ENCODE measurements around the gene CDKN2B-AS1.

CDKN2B-AS1 gene

DNA sequence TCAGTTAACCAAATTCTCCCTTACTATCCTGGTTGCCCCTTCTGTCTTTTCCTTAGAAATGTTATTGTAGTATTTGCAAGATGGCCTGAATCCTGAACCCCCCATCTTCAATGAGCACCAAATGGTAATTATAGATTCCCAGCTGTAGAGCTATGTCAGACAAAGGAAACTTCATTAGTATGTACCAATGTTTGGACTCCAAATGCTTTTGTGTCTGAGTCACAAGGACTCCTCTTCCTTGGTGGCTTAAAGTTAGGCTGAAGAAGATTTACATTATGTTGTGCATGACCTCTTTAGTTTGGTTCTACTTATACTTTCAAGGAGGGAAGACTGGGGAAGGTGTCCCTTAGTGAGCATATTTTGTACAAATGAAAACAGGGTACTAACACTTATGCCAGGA is 120.4 kb downstream of the CDKN2B-AS1 start:
- H3K27ac ChIP-seq, result no peak overlapping the region
- no peak for TF ChIP-seq ZFX (IDR thresholded peaks at IDR 0.05; ENCODE audit: borderline replicate concordance)
- TF ChIP-seq, protein P1, sequence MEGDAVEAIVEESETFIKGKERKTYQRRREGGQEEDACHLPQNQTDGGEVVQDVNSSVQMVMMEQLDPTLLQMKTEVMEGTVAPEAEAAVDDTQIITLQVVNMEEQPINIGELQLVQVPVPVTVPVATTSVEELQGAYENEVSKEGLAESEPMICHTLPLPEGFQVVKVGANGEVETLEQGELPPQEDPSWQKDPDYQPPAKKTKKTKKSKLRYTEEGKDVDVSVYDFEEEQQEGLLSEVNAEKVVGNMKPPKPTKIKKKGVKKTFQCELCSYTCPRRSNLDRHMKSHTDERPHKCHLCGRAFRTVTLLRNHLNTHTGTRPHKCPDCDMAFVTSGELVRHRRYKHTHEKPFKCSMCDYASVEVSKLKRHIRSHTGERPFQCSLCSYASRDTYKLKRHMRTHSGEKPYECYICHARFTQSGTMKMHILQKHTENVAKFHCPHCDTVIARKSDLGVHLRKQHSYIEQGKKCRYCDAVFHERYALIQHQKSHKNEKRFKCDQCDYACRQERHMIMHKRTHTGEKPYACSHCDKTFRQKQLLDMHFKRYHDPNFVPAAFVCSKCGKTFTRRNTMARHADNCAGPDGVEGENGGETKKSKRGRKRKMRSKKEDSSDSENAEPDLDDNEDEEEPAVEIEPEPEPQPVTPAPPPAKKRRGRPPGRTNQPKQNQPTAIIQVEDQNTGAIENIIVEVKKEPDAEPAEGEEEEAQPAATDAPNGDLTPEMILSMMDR (IDR thresholded peaks at IDR 0.05), result no peak

DNA sequence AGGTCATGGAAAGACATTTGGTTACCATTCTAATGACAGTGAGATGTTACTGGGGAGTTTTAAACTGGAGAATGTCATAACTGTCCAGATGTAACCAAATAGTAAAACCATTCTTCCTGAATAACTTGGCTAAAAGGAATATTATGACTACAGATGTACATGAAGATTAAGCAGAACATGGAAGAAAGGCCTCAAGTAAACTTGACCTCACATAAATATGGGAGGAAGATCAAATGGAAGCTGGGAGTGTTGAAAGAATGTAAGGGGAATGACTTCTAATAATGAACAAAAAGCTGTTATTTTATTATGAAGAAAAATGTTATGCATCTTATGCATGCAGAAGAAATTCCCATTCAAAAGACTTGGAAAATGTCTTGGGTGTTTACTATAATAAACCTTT is 122.2 kb downstream of the CDKN2B-AS1 start:
- no peak overlapping the region for H3K27ac ChIP-seq
- TF ChIP-seq, protein P1 (IDR thresholded peaks at IDR 0.05), result no peak
- TF ChIP-seq ZFX (IDR thresholded peaks at IDR 0.05; ENCODE audit: borderline replicate concordance), result no peak

DNA sequence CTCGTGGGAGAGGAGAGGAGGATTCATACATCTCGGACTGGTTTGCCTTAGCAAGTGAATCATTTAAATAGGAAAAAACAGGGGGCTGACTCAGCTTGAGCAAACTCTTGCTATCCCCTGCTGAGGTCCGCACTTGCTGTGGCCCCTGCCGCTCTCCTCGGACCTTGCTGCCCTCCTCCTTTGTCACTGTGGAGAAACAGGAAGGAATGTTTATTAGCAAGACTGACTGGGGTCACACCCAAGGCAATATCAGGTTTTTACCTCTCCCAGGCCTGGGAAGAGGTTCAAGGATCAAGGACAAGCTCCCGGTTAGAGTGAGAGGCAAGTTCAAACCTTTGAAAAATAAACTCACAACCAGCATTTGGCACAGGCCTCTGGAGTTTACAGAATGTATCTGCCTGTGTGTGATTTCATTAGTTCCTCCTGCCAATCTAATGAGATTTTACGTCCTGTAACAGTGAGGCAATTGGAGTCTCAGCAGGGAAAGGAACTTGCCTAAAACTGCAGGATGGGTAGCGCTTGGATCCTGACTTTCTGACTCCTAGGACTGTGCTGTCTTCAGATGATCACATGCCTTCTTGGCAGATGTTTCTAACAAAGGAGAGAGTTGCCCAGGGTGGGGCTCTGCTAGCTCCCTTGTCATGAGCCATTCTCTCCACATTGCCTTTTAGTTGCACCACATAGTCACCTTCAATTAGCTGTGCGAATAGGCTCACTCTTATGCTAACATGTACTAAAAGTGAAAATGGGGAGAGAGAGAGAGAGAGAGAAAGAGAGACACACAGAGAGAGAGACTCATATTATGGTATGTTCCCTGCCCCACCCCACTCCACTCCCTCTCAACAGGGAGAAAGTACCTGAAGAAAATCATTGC is 123.2 kb downstream of the CDKN2B-AS1 start:
- TF ChIP-seq ZFX (IDR thresholded peaks at IDR 0.05; ENCODE audit: borderline replicate concordance), result no peak
- TF ChIP-seq, protein P1 (IDR thresholded peaks at IDR 0.05), result no peak
- H3K27ac ChIP-seq, result no peak overlapping the region

DNA sequence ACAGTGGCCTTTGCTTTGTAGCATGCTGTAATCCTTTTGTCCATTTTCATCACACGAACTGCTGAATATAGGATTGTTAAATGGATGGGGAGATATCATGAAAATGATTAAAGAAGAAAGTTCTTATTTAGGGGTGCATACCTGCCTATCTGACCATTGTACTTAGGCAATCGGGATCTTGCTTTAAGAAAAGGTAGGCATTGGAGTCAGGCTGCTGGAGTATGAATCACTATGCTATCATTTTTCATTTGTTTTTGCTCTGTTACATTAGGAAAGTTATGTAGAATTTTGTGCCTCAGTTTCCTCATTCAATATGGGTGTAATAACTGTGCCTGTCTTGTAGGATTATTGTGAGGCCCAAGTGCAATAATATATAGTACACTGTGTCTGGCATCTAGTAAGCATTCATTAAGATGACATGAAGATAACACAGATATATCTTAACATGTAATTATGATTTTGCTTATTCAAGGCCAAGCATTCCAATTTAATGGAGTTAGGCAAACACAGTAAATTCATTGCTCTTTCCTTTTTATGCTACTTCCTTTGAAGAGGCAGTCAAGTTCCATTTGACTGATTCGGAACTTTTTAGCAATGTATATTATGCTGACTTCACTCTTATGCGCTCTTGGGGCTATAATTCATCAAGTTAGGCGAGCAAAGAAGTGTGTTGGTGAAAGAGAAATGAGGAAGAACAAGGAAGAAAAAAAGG is 124.4 kb downstream of the CDKN2B-AS1 start:
- no peak overlapping the region for H3K27ac ChIP-seq
- TF ChIP-seq, protein P1 (IDR thresholded peaks at IDR 0.05), result no peak
- no peak for TF ChIP-seq ZFX (IDR thresholded peaks at IDR 0.05; ENCODE audit: borderline replicate concordance)

DNA sequence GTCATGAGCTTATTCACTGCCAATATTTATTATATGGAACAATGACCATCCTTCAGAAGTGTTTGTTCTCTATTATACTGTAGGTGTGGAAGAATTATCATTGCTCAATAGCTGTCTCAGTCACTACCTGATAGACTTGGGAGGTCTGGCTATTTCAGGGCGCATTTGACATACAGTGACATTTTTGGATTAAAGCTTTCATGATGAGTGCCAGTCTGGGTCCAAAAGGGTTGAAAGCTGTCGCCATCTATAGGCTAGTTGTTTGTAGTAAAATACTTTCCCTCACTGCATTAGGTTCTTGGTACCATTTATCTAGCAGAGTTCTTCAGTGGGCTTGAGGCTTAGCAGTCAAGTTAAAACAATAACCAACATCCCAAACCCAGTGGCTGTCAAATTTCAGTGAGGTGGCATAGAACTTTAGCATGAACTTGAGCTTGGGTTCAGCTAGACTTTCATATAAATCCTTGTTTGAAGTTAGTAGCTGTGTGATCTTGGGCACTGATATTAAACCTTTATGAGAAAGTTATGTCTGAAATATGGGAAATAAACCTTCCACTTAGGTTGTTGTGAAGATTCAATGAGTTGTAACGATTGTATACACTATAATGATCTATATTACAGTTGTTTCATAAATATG is 125.0 kb downstream of the CDKN2B-AS1 start:
- H3K27ac ChIP-seq, result no peak overlapping the region
- TF ChIP-seq ZFX (IDR thresholded peaks at IDR 0.05; ENCODE audit: borderline replicate concordance), result no peak
- TF ChIP-seq, protein P1 (IDR thresholded peaks at IDR 0.05), result peak; percentile 79

DNA sequence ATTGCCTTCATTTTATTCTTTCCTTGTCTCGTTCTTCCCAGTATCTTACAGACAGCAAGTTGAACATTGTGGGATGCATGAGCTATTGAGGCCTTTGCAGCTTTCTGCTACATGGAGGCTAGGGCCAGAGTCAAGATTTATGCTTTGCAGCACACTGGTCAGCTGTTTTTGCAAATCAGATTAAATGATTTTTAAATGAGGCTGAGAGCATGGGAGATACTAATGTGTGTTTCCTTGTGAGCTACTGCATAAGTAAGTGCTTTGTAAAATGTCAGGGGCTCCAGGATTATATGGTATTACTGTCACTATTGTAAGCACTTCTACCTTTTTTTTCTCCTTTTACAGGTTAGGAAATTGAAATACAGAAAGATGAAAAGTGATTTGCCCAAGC is 125.6 kb downstream of the CDKN2B-AS1 start:
- no peak overlapping the region for H3K27ac ChIP-seq
- TF ChIP-seq, protein P1 (IDR thresholded peaks at IDR 0.05), result no peak
- TF ChIP-seq ZFX (IDR thresholded peaks at IDR 0.05; ENCODE audit: borderline replicate concordance), result no peak
